K562 (cell line): ENCODE results near the gene SLC26A8. TPM values are rescaled to one million over a fixed set of nuclear protein-coding genes. Genes with fewer than 3 reads are reported as not detected.

ENCODE experiments used
- ATAC-seq: fragments of 200-7000 bp; cut with Tn5 transposase; 3 replicates; pipeline ENCODE4 v1.9.1; 2020; ENCODE audit warnings: moderate library complexity
- BruUV-seq: library from RNA; stranded (reverse); fragments of 400-500 nt; replicated peaks from 2 replicates; lab custom pipeline; 2021; lab: Mats Ljungman, UMichigan
- CTCF ChIA-PET: fragments of 300-600 bp; formaldehyde crosslinking; extraction: SDS; loops from one replicate; lab custom pipeline; 2021; ENCODE audit warnings: low intra/inter-chr PET ratio; lab: Yijun Ruan, JAX
- POLR2A ChIA-PET: fragments of 300-600, 350-650 bp; sonication (Branson Sonifier 250); formaldehyde crosslinking; extraction: SDS; loops from one replicate; lab custom pipeline; 2021; ENCODE audit warnings: antibody characterized with exemption, inconsistent platforms; lab: Yijun Ruan, JAX
- DNase-seq, 4 experiments: peaks; one replicate each; pipeline versions ENCODE4 v3.0.0 to v3.0.0-alpha.2; 2011 to 2018; ENCODE audit warnings: low spot score in 3 of 4, mixed read lengths in 3 of 4; ENCODE audit errors: extremely low read depth in 1 of 4
- FAIRE-seq: peaks from 2 replicates; lab custom pipeline; 2011; peaks lifted over from hg19 to GRCh38; lab: Jason Lieb, UNC
- H2AFZ ChIP-seq: 2 replicates; pipeline ENCODE4 v1.6.0; 2011; ENCODE audit warnings: low read depth, low read length, control low read depth, inconsistent platforms
- H3K27ac ChIP-seq: fragments of 200-600 bp; 3 replicates; pipeline ENCODE4 v1.8.0; 2011; ENCODE audit warnings: low read depth, mild to moderate bottlenecking, control low read depth, inconsistent platforms, low read length, moderate library complexity, mixed read lengths; ENCODE audit errors: extremely low read depth
- H3K27me3 ChIP-seq, 2 experiments: fragments of 300-600 bp in 1 of 2; 2 replicates in 1 of 2; 3 replicates in 1 of 2; pipeline versions ENCODE4 v1.6.0 to v1.8.0; 2011; ENCODE audit warnings: inconsistent platforms in 2 of 2, low read length in 2 of 2, mild to moderate bottlenecking in 1 of 2, mixed read lengths in 1 of 2, moderate library complexity in 1 of 2; ENCODE audit not compliant: control insufficient read depth in 2 of 2, insufficient read depth in 2 of 2
- H3K36me3 ChIP-seq: fragments of 300-600 bp; 3 replicates; pipeline ENCODE4 v1.8.0; 2011; ENCODE audit warnings: mild to moderate bottlenecking, low read length, inconsistent platforms; ENCODE audit not compliant: control insufficient read depth, insufficient read depth
- H3K4me1 ChIP-seq, 2 experiments: fragments of 200-600 bp in 1 of 2; replicated peaks in 1 of 2; 2 replicates in 1 of 2; 3 replicates in 1 of 2; pipeline versions ENCODE4 v1.5.1 to v1.8.0; 2011; ENCODE audit warnings: inconsistent platforms in 2 of 2, low read length in 2 of 2, mild to moderate bottlenecking in 1 of 2, mixed read lengths in 1 of 2, moderate library complexity in 1 of 2; ENCODE audit not compliant: control insufficient read depth in 2 of 2, insufficient read depth in 2 of 2
- H3K4me2 ChIP-seq: 2 replicates; pipeline ENCODE4 v1.6.1; 2011; ENCODE audit warnings: low read length, control low read depth, inconsistent platforms, mixed read lengths; ENCODE audit not compliant: insufficient read depth
- H3K4me3 ChIP-seq: fragments of 200-600 bp; sonication (generic), shearing (Covaris generic); 2 replicates; pipeline ENCODE4 v1.5.1; 2016; ENCODE audit warnings: control low read depth, inconsistent platforms
- H3K79me2 ChIP-seq: fragments of 200-600 bp; 3 replicates; pipeline ENCODE4 v1.8.0; 2011; ENCODE audit warnings: low read length, inconsistent platforms; ENCODE audit not compliant: control insufficient read depth, insufficient read depth
- H3K9ac ChIP-seq, 2 experiments: 2 replicates each; pipeline versions ENCODE4 v1.6.0 to v1.6.1; 2011; ENCODE audit warnings: low read depth in 2 of 2, low read length in 2 of 2, control low read depth in 1 of 2, inconsistent platforms in 1 of 2, mild to moderate bottlenecking in 1 of 2, mixed read lengths in 1 of 2; ENCODE audit not compliant: insufficient read depth in 1 of 2
- H3K9me1 ChIP-seq: one replicate; pipeline ENCODE4 v1.6.0; 2011; ENCODE audit warnings: inconsistent platforms, mild to moderate bottlenecking, low read length, moderate library complexity; ENCODE audit not compliant: control insufficient read depth, insufficient read depth
- H3K9me3 ChIP-seq: replicated peaks from 2 replicates; pipeline ENCODE4 v1.5.1; 2011; ENCODE audit warnings: low read depth, low read length, inconsistent platforms; ENCODE audit not compliant: control insufficient read depth, insufficient read depth
- H4K20me1 ChIP-seq: replicated peaks from 2 replicates; pipeline ENCODE4 v1.6.1; 2011; ENCODE audit warnings: low read length, inconsistent platforms, mixed read lengths; ENCODE audit not compliant: control insufficient read depth, insufficient read depth
- TAL1 ChIP-seq: fragments of 450-650 bp; IDR thresholded peaks from 2 replicates; pipeline ENCODE4 v1.6.1; 2016; ENCODE audit warnings: mild to moderate bottlenecking
- ZNF384 ChIP-seq: IDR thresholded peaks from 2 replicates; pipeline ENCODE4 v1.6.1; 2012; ENCODE audit warnings: low read depth, low read length, improper control_type of control experiment
- WGBS: fragments of 100-300 bp; shearing (Covaris generic); methylation state at CpG from one replicate; pipeline ENCODE4 v1.1.6; 2016; ENCODE audit warnings: low coverage, mixed read lengths; ENCODE audit not compliant: insufficient coverage; ENCODE audit errors: missing lambda C conversion rate; 5-methylcytosine and 5-hydroxymethylcytosine counted together
- in situ Hi-C: fragments of 300-500 bp; cut with MboI; formaldehyde crosslinking; loops from 4 replicates; pipeline ENCODE4 v1.15.0; 2018; ENCODE audit warnings: inconsistent platforms, mixed read lengths
- intact Hi-C: fragments of 100-400 bp; cut with micrococcal nuclease; formaldehyde crosslinking; loops from 2 replicates; pipeline ENCODE4 v1.14.2; 2022
- polyA plus RNA-seq, 8 experiments: library from polyadenylated mRNA; depleted of rRNA in 4 of 8; stranded (reverse) in 5 of 8; unstranded in 3 of 8; fragments of >200 nt; fragmentation: Nextera tagmentation in 2 of 8; fragmentation: Illumina TruSeq in 1 of 8; extraction: Ambion mirVana in 2 of 8; extraction: Trizol in 1 of 8; gene quantifications; 2 replicates each; pipeline versions ENCODE4 v1.2.1 to v1.2.3, GENCODE V29; 2011 to 2014; ENCODE audit warnings: inconsistent platforms in 1 of 8, missing spikeins in 1 of 8
- total RNA-seq, 7 experiments: library from RNA; depleted of rRNA in 6 of 7; stranded (reverse); fragments of >200 nt in 6 of 7; fragmentation: Illumina TruSeq in 2 of 7; extraction: Trizol in 2 of 7; gene quantifications; 2 replicates each; pipeline versions ENCODE4 v1.2.1 to v1.2.3, GENCODE V29; 2011 to 2021; ENCODE audit warnings: low replicate concordance in 1 of 7
- TF ChIP-seq, protein P1 (sequence below), 3 experiments: IDR thresholded peaks in 2 of 3; conservative IDR thresholded peaks in 1 of 3; 2 replicates each; pipeline ENCODE4 v1.5.1; 2011 to 2012; ENCODE audit warnings: low read length in 3 of 3, mild to moderate bottlenecking in 3 of 3, control low read depth in 2 of 3, improper control_type of control experiment in 1 of 3, inconsistent platforms in 1 of 3, low read depth in 1 of 3, mixed read lengths in 1 of 3, moderate library complexity in 1 of 3; ENCODE audit not compliant: insufficient read depth in 2 of 3

The SLC26A8 gene
- total and polyA plus RNA-seq, 9 of the 15 experiments (the other 6 are each of a cell fraction or from before 2014, with no cell fraction given): not detected

DNA sequence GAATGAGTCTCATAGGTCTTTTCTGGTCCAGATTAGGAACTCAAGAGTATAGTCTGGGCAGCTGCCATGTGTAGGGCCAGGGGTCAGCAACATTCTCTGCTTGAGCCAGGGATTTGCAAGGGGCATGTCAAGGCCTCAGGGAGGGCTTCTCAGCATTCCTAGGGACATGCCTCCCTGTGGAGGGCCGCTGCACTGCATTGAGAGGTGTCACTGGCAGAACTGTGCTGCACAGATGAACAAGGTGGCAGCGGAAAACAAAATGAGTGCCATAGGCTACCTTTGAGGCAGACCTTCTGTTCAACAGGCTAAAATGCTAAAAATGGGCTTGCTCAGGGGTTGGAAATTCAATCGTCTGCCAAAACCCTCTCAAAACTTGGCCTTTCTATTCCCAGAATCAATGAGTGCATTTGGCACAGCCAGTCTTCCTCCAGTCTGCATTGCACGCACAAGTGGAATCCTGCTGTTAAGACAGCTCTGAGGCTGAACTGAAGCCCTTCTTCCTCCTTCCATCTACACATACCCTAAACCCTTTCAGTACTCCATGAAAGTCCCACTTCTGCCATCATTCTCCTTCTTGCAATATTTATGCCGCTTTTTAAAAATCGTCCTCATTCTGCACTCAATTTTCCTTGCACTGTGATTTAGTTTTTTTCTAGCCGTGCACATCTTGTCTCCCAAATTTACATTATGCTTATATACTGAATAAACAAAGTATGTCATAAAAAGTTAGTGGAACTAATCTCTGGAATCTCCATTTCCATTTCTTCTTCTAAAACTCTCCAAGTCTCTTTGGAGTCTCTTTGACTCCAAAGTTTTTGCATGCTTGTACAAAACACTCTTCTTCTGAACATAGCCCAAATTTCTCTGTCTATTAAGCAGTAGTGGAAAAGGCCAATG, 51.7 kb downstream of the SLC26A8 start:
- DNase-seq: peak in 2 of 4 experiments; percentile 25 to 40
- FAIRE-seq: no peak
- Histone ChIP-seq H3K9ac (no peak overlapping the region), H3K4me3 (no peak overlapping the region), H4K20me1 (no peaks in the 10 kb centered on the region), H3K9me1 (no peaks in the 10 kb centered on the region), H3K9me3 (no peaks in the 10 kb centered on the region), H3K36me3 (no peaks in the 10 kb centered on the region), H3K27me3 (no peaks in the 10 kb centered on the region), H3K79me2 (no peaks in the 10 kb centered on the region), H3K4me1 (peaks cover 8 to 11% of the 10 kb centered on the region in 2 experiments), H3K4me2 (no peak overlapping the region), H3K27ac (no peak overlapping the region), H2AFZ (peak overlapping the region; percentile 64; the same call in 1 of the 2 replicates)
- 68% methylated on average over 7 of the region's 7 CpGs for WGBS
- CTCF ChIA-PET: no interaction called here
- BruUV-seq: no TSS peak
- peak; percentile 80 for ATAC-seq
- TF ChIP-seq TAL1 (no peak), ZNF384 (peak; percentile 8; the same call in 1 of the 2 replicates)
- TF ChIP-seq, protein P1, sequence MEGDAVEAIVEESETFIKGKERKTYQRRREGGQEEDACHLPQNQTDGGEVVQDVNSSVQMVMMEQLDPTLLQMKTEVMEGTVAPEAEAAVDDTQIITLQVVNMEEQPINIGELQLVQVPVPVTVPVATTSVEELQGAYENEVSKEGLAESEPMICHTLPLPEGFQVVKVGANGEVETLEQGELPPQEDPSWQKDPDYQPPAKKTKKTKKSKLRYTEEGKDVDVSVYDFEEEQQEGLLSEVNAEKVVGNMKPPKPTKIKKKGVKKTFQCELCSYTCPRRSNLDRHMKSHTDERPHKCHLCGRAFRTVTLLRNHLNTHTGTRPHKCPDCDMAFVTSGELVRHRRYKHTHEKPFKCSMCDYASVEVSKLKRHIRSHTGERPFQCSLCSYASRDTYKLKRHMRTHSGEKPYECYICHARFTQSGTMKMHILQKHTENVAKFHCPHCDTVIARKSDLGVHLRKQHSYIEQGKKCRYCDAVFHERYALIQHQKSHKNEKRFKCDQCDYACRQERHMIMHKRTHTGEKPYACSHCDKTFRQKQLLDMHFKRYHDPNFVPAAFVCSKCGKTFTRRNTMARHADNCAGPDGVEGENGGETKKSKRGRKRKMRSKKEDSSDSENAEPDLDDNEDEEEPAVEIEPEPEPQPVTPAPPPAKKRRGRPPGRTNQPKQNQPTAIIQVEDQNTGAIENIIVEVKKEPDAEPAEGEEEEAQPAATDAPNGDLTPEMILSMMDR (IDR thresholded peaks at IDR 0.05 in 2 of 3, conservative IDR thresholded peaks at IDR 0.05 in 1 of 3; ENCODE audit: insufficient read depth in 2 of 3, low read depth in 1 of 3, low read length in 3 of 3): peak; percentile 18 to 29 (median 21); a peak in 2 of 6 replicates
- POLR2A ChIA-PET: interaction anchor here (0.7 to 1.2 kb wide), 4 partner anchors 8 to 18 kb away, joined by 3 to 5 read pairs (median 4); no protein-coding TSS in a partner anchor
- in situ Hi-C loops (no loop called here), intact Hi-C loops (no loop called here)
